H1 (cell line): ENCODE measurements around the gene EDC3. TPM values are rescaled to one million over a fixed set of nuclear protein-coding genes. Genes with fewer than 3 reads are reported as not detected.

ENCODE experiments used
- CTCF ChIA-PET: fragments of 300-600 bp; sonication (Branson Sonifier 250); formaldehyde crosslinking; loops from one replicate; lab custom pipeline; 2021; ENCODE audit not compliant: partially characterized antibody; lab: Charles Lee
- POLR2A ChIA-PET: fragments of 300-600 bp; sonication (Branson Sonifier 250); formaldehyde crosslinking; loops from one replicate; lab custom pipeline; 2021; ENCODE audit warnings: inconsistent platforms; ENCODE audit not compliant: partially characterized antibody; lab: Charles Lee
- DNase-seq, 2 experiments: peaks; one replicate each; pipeline versions ENCODE4 v3.0.0 to v3.0.0-alpha.2; 2010 to 2022; ENCODE audit warnings: low spot score in 2 of 2, low read depth in 1 of 2, mixed read lengths in 1 of 2
- FAIRE-seq: peaks from 2 replicates; lab custom pipeline; 2011; peaks lifted over from hg19 to GRCh38; lab: Jason Lieb, UNC
- H2AFZ ChIP-seq: 2 replicates; pipeline ENCODE4 v1.8.1; 2012; ENCODE audit warnings: low read length, inconsistent platforms
- H2AK5ac ChIP-seq: 2 replicates; pipeline ENCODE4 v1.6.1; 2013; ENCODE audit warnings: low read depth, low read length
- H2BK120ac ChIP-seq: replicated peaks from 2 replicates; pipeline ENCODE3; 2013; ENCODE audit warnings: low read depth, low read length, inconsistent platforms
- H2BK12ac ChIP-seq: 2 replicates; pipeline ENCODE4 v1.6.1; 2013; ENCODE audit warnings: low read depth, low read length
- H2BK15ac ChIP-seq: 2 replicates; pipeline ENCODE4 v1.6.1; 2013; ENCODE audit warnings: low read length
- H2BK20ac ChIP-seq: 2 replicates; pipeline ENCODE4 v1.6.1; 2013; ENCODE audit warnings: low read length
- H2BK5ac ChIP-seq: 2 replicates; pipeline ENCODE4 v1.6.1; 2013; ENCODE audit warnings: low read depth, low read length
- H3K14ac ChIP-seq: 2 replicates; pipeline ENCODE4 v1.6.1; 2013; ENCODE audit warnings: inconsistent platforms; ENCODE audit not compliant: insufficient read length
- H3K18ac ChIP-seq: 2 replicates; pipeline ENCODE4 v1.6.1; 2013; ENCODE audit warnings: low read length; ENCODE audit errors: extremely low read depth
- H3K23ac ChIP-seq: 2 replicates; pipeline ENCODE4 v1.6.1; 2013; ENCODE audit warnings: inconsistent platforms; ENCODE audit not compliant: insufficient read length
- H3K23me2 ChIP-seq: 2 replicates; pipeline ENCODE4 v1.6.1; 2013; ENCODE audit warnings: low read depth, low read length
- H3K27ac ChIP-seq: 2 replicates; pipeline ENCODE4 v1.6.1; 2011; ENCODE audit warnings: low read depth, low read length, inconsistent platforms
- H3K27me3 ChIP-seq, 4 experiments: replicated peaks in 1 of 4; 1 replicate in 1 of 4; 2 replicates in 3 of 4; pipeline versions ENCODE4 v1.6.1 to v1.8.1; 2011 to 2013; ENCODE audit warnings: low read length in 3 of 4, mild to moderate bottlenecking in 3 of 4, inconsistent platforms in 2 of 4, mixed read lengths in 2 of 4, moderate library complexity in 1 of 4; ENCODE audit not compliant: control insufficient read depth in 3 of 4, insufficient read depth in 3 of 4; ENCODE audit errors: extremely low read depth in 1 of 4
- H3K36me3 ChIP-seq, 4 experiments: 2 replicates each; pipeline versions ENCODE4 v1.6.1 to v1.8.1; 2011 to 2013; ENCODE audit warnings: mild to moderate bottlenecking in 4 of 4, low read length in 3 of 4, moderate library complexity in 2 of 4, control low read depth in 1 of 4, inconsistent platforms in 1 of 4; ENCODE audit not compliant: insufficient read depth in 4 of 4, control insufficient read depth in 2 of 4
- H3K4ac ChIP-seq: replicated peaks from 2 replicates; pipeline ENCODE3; 2013; ENCODE audit warnings: low read length, low read depth, mixed read lengths, inconsistent platforms; ENCODE audit not compliant: insufficient read length
- H3K4me1 ChIP-seq, 4 experiments: replicated peaks in 1 of 4; 1 replicate in 1 of 4; 2 replicates in 3 of 4; pipeline versions ENCODE4 v1.6.1 to v1.8.1; 2011 to 2013; ENCODE audit warnings: low read length in 3 of 4, inconsistent platforms in 2 of 4, mixed read lengths in 1 of 4; ENCODE audit not compliant: insufficient read depth in 4 of 4, control insufficient read depth in 3 of 4
- H3K4me2 ChIP-seq, 2 experiments: 2 replicates each; pipeline versions ENCODE4 v1.6.1 to v1.8.1; 2011 to 2013; ENCODE audit warnings: low read depth in 2 of 2, low read length in 2 of 2, control low read depth in 1 of 2, inconsistent platforms in 1 of 2, mild to moderate bottlenecking in 1 of 2; ENCODE audit not compliant: insufficient read depth in 1 of 2
- H3K4me3 ChIP-seq, 4 experiments: fragments of 200-600, 300-600 bp in 1 of 4; sonication (generic), shearing (Covaris generic), sonication (Bioruptor Twin) in 1 of 4; 2 replicates each; pipeline versions ENCODE4 v1.5.1 to v1.8.1; 2011 to 2016; ENCODE audit warnings: low read length in 4 of 4, low read depth in 3 of 4, control low read depth in 2 of 4, inconsistent platforms in 2 of 4, mild to moderate bottlenecking in 2 of 4, mixed read lengths in 1 of 4, moderate library complexity in 1 of 4; ENCODE audit not compliant: insufficient read depth in 2 of 4; ENCODE audit errors: extremely low read depth in 1 of 4
- H3K56ac ChIP-seq: replicated peaks from 2 replicates; pipeline ENCODE3; 2013; ENCODE audit warnings: low read depth, mild to moderate bottlenecking, mixed read lengths, low read length, inconsistent platforms; ENCODE audit not compliant: insufficient read length
- H3K79me1 ChIP-seq: 2 replicates; pipeline ENCODE4 v1.6.1; 2013; ENCODE audit warnings: low read depth, low read length, control low read depth
- H3K79me2 ChIP-seq, 2 experiments: 2 replicates each; pipeline versions ENCODE4 v1.6.1 to v1.8.1; 2012 to 2013; ENCODE audit warnings: low read length in 2 of 2, mild to moderate bottlenecking in 2 of 2, inconsistent platforms in 1 of 2; ENCODE audit not compliant: insufficient read depth in 2 of 2, control insufficient read depth in 1 of 2
- H3K9ac ChIP-seq, 4 experiments: replicated peaks in 1 of 4; 1 replicate in 1 of 4; 2 replicates in 3 of 4; pipeline versions ENCODE4 v1.6.1 to v1.8.1; 2011 to 2013; ENCODE audit warnings: low read depth in 3 of 4, low read length in 3 of 4, control low read depth in 2 of 4, mild to moderate bottlenecking in 2 of 4, moderate library complexity in 2 of 4, inconsistent platforms in 1 of 4; ENCODE audit errors: extremely low read depth in 1 of 4
- H3K9me3 ChIP-seq, 2 experiments: 2 replicates each; pipeline versions ENCODE4 v1.6.1 to v1.8.1; 2012 to 2013; ENCODE audit warnings: mild to moderate bottlenecking in 2 of 2, moderate library complexity in 2 of 2, control low read depth in 1 of 2, inconsistent platforms in 1 of 2, low read depth in 1 of 2, low read length in 1 of 2, mixed read lengths in 1 of 2; ENCODE audit not compliant: insufficient read depth in 2 of 2
- H4K20me1 ChIP-seq, 2 experiments: replicated peaks in 1 of 2; 2 replicates each; pipeline versions ENCODE3 to v1.8.1; 2011 to 2013; ENCODE audit warnings: inconsistent platforms in 2 of 2, low read length in 2 of 2, mild to moderate bottlenecking in 1 of 2; ENCODE audit not compliant: insufficient read depth in 2 of 2, control insufficient read depth in 1 of 2
- H4K5ac ChIP-seq: 2 replicates; pipeline ENCODE4 v1.6.1; 2013; ENCODE audit warnings: low read length, low read depth, mixed read lengths, inconsistent platforms; ENCODE audit not compliant: insufficient read length
- H4K8ac ChIP-seq: 2 replicates; pipeline ENCODE4 v1.8.0; 2013; ENCODE audit warnings: mild to moderate bottlenecking, moderate library complexity, low read length, inconsistent platforms; ENCODE audit not compliant: insufficient read depth; ENCODE audit errors: extremely low read depth
- H4K91ac ChIP-seq: replicated peaks from 2 replicates; pipeline ENCODE3; 2013; ENCODE audit warnings: low read length, mixed read lengths, inconsistent platforms; ENCODE audit not compliant: insufficient read length
- RAD21 ChIP-seq, 2 experiments: IDR thresholded peaks in 1 of 2; conservative IDR thresholded peaks in 1 of 2; 2 replicates each; pipeline ENCODE4 v1.6.1; 2011; ENCODE audit warnings: low read depth in 2 of 2, low read length in 2 of 2, improper control_type of control experiment in 1 of 2, inconsistent platforms in 1 of 2, mild to moderate bottlenecking in 1 of 2, moderate library complexity in 1 of 2
- RNF2 ChIP-seq: fragments of 200-900, 300-1000 bp; sonication (generic); IDR thresholded peaks from 2 replicates; pipeline ENCODE4 v1.7.1; 2016; ENCODE audit warnings: borderline replicate concordance, low read depth, mild to moderate bottlenecking, antibody characterized with exemption, low read length; ENCODE audit not compliant: poor library complexity, severe bottlenecking; ENCODE audit errors: missing control alignments
- SP4 ChIP-seq: IDR thresholded peaks from 2 replicates; pipeline ENCODE4 v1.6.1; 2012; ENCODE audit warnings: low read length, inconsistent platforms
- USF2 ChIP-seq: IDR thresholded peaks from 2 replicates; pipeline ENCODE4 v1.6.1; 2011; ENCODE audit warnings: low read length, improper control_type of control experiment
- WGBS, 2 experiments: shearing (Covaris generic) in 1 of 2; methylation state at CpG; one replicate each; pipeline versions ENCODE4 v1.1.6 to v1.1.7; 2013 to 2015; ENCODE audit warnings: low lambda C conversion rate in 2 of 2, mixed read lengths in 2 of 2, inconsistent platforms in 1 of 2, low coverage in 1 of 2, missing lambda C conversion rate in 1 of 2; ENCODE audit not compliant: insufficient replicate concordance in 2 of 2, insufficient coverage in 1 of 2, insufficient read length in 1 of 2; ENCODE audit errors: extremely low coverage in 1 of 2, missing lambda C conversion rate in 1 of 2; 5-methylcytosine and 5-hydroxymethylcytosine counted together
- polyA plus RNA-seq, 7 experiments: library from polyadenylated mRNA; depleted of rRNA in 3 of 7; stranded (reverse) in 5 of 7; unstranded in 2 of 7; fragments of >200 nt in 5 of 7; fragments of 200-250 nt in 2 of 7; gene quantifications; 1 replicate in 5 of 7; 2 replicates in 1 of 7; 4 replicates in 1 of 7; pipeline versions ENCODE4 v1.2.1 to v1.2.3, GENCODE V29; 2011 to 2013; ENCODE audit warnings: missing spikeins in 2 of 7, mixed read lengths in 2 of 7
- total RNA-seq: library from RNA; stranded (reverse); fragmentation: NEBNext Ultra II Directional; extraction: Animal tissue kit (Norgen Biotek cat#: 25700); gene quantifications from 2 replicates; pipeline ENCODE4 v1.2.1, GENCODE V29; 2021

The EDC3 gene
- total and polyA plus RNA-seq, 2 of the 8 experiments (the other 6 are each of a cell fraction or from before 2014, with no cell fraction given), result 45.0 to 50.8 TPM

- Histone ChIP-seq H4K5ac (no peak overlapping the region), H2AFZ (no peak overlapping the region), H3K79me1 (no peaks in the 10 kb centered on the region), H3K36me3 (no peaks in the 10 kb centered on the region), H4K20me1 (no peaks in the 10 kb centered on the region), H3K23me2 (peaks cover 9% of the 10 kb centered on the region; the same call in 1 of the 2 replicates), H2BK15ac (no peak overlapping the region), H3K27ac (no peak overlapping the region), H3K9me3 (no peaks in the 10 kb centered on the region; a peak in 1 of 4 replicates), H3K4ac (no peak overlapping the region), H3K14ac (no peak overlapping the region), H4K8ac (no peak overlapping the region), H2AK5ac (no peak overlapping the region), H3K9ac (no peak overlapping the region), H3K4me2 (no peak overlapping the region), H3K4me1 (peaks cover 0 to 2% (median 0%) of the 10 kb centered on the region in 4 experiments; a peak in 2 of 7 replicates), H3K18ac (no peak overlapping the region), H3K23ac (no peak overlapping the region), H3K56ac (no peak overlapping the region), H3K27me3 (peaks cover 12 to 21% (median 17%) of the 10 kb centered on the region in 4 experiments), H3K4me3 (no peak overlapping the region), H4K91ac (no peak overlapping the region), H2BK12ac (no peak overlapping the region), H2BK20ac (no peak overlapping the region), H3K79me2 (no peaks in the 10 kb centered on the region), H2BK5ac (no peak overlapping the region), H2BK120ac (no peak overlapping the region)
- ChIA-PET POLR2A (interaction anchor here (0.9 to 2.4 kb wide), 5 partner anchors 10 to 44 kb away, joined by 3 to 10 read pairs (median 3); no protein-coding TSS in a partner anchor), CTCF (interaction anchor here (0.7 to 2.2 kb wide), 8 partner anchors 8 to 171 kb away, joined by 3 to 5 read pairs (median 3); no protein-coding TSS in a partner anchor)
- 79% methylated on average over 6 of the region's 7 CpGs; no CpG with 5 or more reads in 1 of the 2 experiments for WGBS, 2 experiments
- DNase-seq (no peak), FAIRE-seq (no peak)
- TF ChIP-seq RNF2, result no peak
- no peak for TF ChIP-seq RAD21 (IDR thresholded peaks at IDR 0.05 in 1 of 2, conservative IDR thresholded peaks at IDR 0.05 in 1 of 2; ENCODE audit: low read depth in 2 of 2, low read length in 2 of 2)
- no peak for TF ChIP-seq SP4
- TF ChIP-seq USF2, result no peak
Observed at GRCh38 chr15:74730619-74731316, 34.9 kb upstream of the EDC3 start.
